ENCODE data around the gene LEUTX.

LEUTX gene

DNA sequence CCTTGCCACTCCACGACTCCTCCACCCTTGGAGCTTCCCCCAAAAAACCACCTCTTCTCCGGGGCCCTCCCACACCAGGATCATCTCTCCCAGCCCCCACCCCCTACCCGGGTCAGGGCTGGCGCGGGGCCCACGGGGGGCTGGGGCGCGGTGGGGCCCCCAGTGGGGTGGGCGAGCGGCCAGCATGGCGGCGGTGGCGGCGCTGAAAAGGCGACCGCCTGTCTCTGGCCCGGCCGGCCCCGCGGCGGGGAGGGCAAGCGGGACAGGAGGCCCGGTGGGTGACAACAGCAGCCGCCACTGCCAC, 54.5 kb downstream of the LEUTX start:
- Histone ChIP-seq H3F3A (ENCODE audit: insufficient read depth, low read length) (no peaks in the 10 kb centered on the region), H3K9ac (ENCODE audit: low read length) (peak overlapping the region; percentile 32; the same call in 1 of the 2 replicates), H3K9me3 (ENCODE audit: low read length) (no peaks in the 10 kb centered on the region), H3K4me1 (ENCODE audit: insufficient read depth, low read length, severe bottlenecking) (peaks cover 13% of the 10 kb centered on the region), H3K4me3 (ENCODE audit: low read depth, low read length, poor library complexity, severe bottlenecking) (peak overlapping the region; percentile 69), H3K9me2 (ENCODE audit: low read depth, low read length) (no peaks in the 10 kb centered on the region), H3K27ac (ENCODE audit: low read depth, low read length, poor library complexity, severe bottlenecking) (peak overlapping the region; percentile 1), H3K27me3 (ENCODE audit: insufficient read depth, low read length) (no peaks in the 10 kb centered on the region), H2AFZ (ENCODE audit: low read length) (no peak overlapping the region), H3K36me3 (ENCODE audit: insufficient read depth, low read length) (peaks cover 74% of the 10 kb centered on the region), H3K79me2 (ENCODE audit: insufficient read depth, low read length) (no peaks in the 10 kb centered on the region), H3K4me2 (ENCODE audit: low read length) (peak overlapping the region; percentile 78), H4K20me1 (ENCODE audit: insufficient read depth, low read length) (no peaks in the 10 kb centered on the region)
- TF ChIP-seq, protein P1, sequence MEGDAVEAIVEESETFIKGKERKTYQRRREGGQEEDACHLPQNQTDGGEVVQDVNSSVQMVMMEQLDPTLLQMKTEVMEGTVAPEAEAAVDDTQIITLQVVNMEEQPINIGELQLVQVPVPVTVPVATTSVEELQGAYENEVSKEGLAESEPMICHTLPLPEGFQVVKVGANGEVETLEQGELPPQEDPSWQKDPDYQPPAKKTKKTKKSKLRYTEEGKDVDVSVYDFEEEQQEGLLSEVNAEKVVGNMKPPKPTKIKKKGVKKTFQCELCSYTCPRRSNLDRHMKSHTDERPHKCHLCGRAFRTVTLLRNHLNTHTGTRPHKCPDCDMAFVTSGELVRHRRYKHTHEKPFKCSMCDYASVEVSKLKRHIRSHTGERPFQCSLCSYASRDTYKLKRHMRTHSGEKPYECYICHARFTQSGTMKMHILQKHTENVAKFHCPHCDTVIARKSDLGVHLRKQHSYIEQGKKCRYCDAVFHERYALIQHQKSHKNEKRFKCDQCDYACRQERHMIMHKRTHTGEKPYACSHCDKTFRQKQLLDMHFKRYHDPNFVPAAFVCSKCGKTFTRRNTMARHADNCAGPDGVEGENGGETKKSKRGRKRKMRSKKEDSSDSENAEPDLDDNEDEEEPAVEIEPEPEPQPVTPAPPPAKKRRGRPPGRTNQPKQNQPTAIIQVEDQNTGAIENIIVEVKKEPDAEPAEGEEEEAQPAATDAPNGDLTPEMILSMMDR (IDR thresholded peaks at IDR 0.05; ENCODE audit: low read length): no peak
- no peak for TF ChIP-seq EZH2 (IDR thresholded peaks at IDR 0.05; ENCODE audit: borderline replicate concordance, low read length)

DNA sequence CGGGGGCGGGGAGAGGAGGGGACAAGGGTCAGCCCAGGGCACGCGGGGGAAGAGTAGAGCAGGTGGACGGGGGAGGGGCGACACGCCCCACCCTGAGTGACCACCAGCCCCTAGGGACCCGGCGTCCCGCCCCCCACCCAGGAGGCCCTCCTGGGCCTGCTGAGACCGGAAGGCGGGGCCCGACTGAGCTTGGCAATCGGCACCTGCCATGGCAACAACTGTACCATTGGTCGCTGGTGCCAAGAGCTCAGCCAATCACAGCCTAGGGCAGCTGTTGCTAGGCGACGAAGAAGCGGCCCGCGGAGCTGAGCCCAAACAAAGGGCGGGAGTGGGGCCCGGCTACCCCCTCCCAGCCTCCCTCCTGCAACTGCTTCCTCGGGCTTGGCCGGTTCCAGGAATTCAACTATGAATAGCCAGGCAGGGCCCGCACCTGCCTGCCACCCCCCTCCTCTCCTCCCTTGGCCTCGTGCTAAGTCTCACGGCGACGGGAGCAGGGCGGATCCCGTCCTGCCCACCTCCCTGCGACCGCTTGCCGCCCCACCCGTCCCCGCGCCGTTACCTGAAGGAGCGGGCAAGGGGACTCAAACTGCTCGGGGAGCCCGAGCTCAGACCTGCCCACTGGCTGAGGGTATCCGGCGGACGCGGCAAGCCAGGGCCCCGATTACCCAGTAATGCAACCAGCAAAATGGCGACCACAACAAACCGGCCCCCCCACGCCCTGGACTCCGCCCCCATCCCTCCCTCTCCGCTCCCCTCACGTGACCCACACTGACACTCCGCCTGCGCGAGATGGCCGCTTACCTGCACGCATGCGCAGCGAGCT, 55.0 kb downstream of the LEUTX start, which contains the start of gene DYRK1B:
DYRK1B (minus strand) TSS at position 699 of the 823 bp plus-strand sequence. CDS start 2,295 bp downstream, outside the sequence.
- TF ChIP-seq, protein P1 (IDR thresholded peaks at IDR 0.05; ENCODE audit: low read length): no peak
- TF ChIP-seq EZH2 (IDR thresholded peaks at IDR 0.05; ENCODE audit: borderline replicate concordance, low read length): no peak
- H3K9ac ChIP-seq (ENCODE audit: low read length): peak within 1 kb of the TSS; percentile 32; the same call in 1 of the 2 replicates
- no peaks in the 10 kb centered on the region for H3K9me3 ChIP-seq (ENCODE audit: low read length)
- H3K4me1 ChIP-seq (ENCODE audit: insufficient read depth, low read length, severe bottlenecking): peaks cover 13% of the 10 kb centered on the region
- H2AFZ ChIP-seq (ENCODE audit: low read length): no peak within 1 kb of the TSS
- H3K4me3 ChIP-seq (ENCODE audit: low read depth, low read length, poor library complexity, severe bottlenecking): peak within 1 kb of the TSS; percentile 69
- peak within 1 kb of the TSS; percentile 25 for H3K27ac ChIP-seq (ENCODE audit: low read depth, low read length, poor library complexity, severe bottlenecking)
- peak within 1 kb of the TSS; percentile 78 for H3K4me2 ChIP-seq (ENCODE audit: low read length)
- no peaks in the 10 kb centered on the region for H3K27me3 ChIP-seq (ENCODE audit: insufficient read depth, low read length)
- no peaks in the 10 kb centered on the region for H3K9me2 ChIP-seq (ENCODE audit: low read depth, low read length)
- H4K20me1 ChIP-seq (ENCODE audit: insufficient read depth, low read length): no peaks in the 10 kb centered on the region
- no peaks in the 10 kb centered on the region for H3K79me2 ChIP-seq (ENCODE audit: insufficient read depth, low read length)
- H3K36me3 ChIP-seq (ENCODE audit: insufficient read depth, low read length): peaks cover 74% of the 10 kb centered on the region
- H3F3A ChIP-seq (ENCODE audit: insufficient read depth, low read length): no peaks in the 10 kb centered on the region

DNA sequence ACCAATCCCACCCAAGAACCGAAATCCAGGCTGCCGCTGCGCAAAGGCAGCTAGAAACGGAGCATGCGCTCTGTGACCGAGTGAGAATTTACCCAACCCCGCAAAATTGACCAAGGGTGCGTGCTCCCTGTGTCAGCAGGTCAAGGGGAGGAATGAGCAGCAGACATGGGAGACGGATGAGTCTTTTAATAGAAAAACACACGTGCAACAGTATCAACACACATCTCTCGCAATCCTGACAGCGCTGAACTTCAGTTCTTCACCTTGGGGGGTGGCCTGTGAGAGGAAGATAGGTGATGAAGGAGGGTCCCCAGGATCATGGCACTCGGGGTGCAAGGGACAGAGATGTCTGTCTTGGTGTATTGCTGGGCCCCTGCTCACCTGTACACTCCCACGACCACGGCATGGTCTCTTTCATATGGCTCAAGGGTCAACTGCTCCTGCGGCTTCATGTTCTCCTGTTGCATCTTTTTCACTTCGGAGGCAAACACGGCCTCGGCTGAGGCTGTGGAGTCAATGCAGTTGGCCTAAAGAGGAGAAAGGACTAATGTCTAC, 55.7 kb downstream of the LEUTX start:
- Histone ChIP-seq H3K4me3 (ENCODE audit: low read depth, low read length, poor library complexity, severe bottlenecking) (peak overlapping the region; percentile 69), H3K9me2 (ENCODE audit: low read depth, low read length) (no peaks in the 10 kb centered on the region), H3K9me3 (ENCODE audit: low read length) (no peaks in the 10 kb centered on the region), H3K36me3 (ENCODE audit: insufficient read depth, low read length) (peaks cover 75% of the 10 kb centered on the region), H3K27me3 (ENCODE audit: insufficient read depth, low read length) (no peaks in the 10 kb centered on the region), H3K4me1 (ENCODE audit: insufficient read depth, low read length, severe bottlenecking) (peaks cover 13% of the 10 kb centered on the region), H3K79me2 (ENCODE audit: insufficient read depth, low read length) (no peaks in the 10 kb centered on the region), H4K20me1 (ENCODE audit: insufficient read depth, low read length) (no peaks in the 10 kb centered on the region), H3K27ac (ENCODE audit: low read depth, low read length, poor library complexity, severe bottlenecking) (peak overlapping the region; percentile 25), H3F3A (ENCODE audit: insufficient read depth, low read length) (no peaks in the 10 kb centered on the region), H2AFZ (ENCODE audit: low read length) (no peak overlapping the region), H3K4me2 (ENCODE audit: low read length) (peak overlapping the region; percentile 78), H3K9ac (ENCODE audit: low read length) (peak overlapping the region; percentile 27; the same call in 1 of the 2 replicates)
- TF ChIP-seq EZH2 (IDR thresholded peaks at IDR 0.05; ENCODE audit: borderline replicate concordance, low read length): no peak
- TF ChIP-seq, protein P1 (IDR thresholded peaks at IDR 0.05; ENCODE audit: low read length): no peak
